ENCODE results near the gene HEXIM2.

Gene HEXIM2

DNA sequence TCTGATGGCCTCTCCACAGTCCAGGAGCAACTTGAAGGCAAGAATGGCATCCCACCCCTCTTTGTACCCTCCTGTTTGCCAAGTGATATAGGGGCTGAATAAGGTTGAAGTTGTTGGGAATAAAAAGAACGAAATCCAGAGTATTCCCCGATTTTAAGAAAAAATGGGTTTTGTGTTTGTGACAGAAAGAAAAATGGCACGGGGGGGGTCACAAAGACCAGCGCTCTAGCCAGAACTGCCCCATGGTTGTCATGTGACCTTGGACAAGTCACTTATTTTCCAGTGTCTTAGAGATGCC lies 15.1 kb upstream of the HEXIM2 start:
- H3K4me3 Mint-ChIP-seq = peak overlapping the region; percentile 96
- peaks cover 26% of the 10 kb centered on the region for H3K4me1 Mint-ChIP-seq (ENCODE audit: low read depth)
- no peaks in the 10 kb centered on the region for H3K27me3 Mint-ChIP-seq (ENCODE audit: low read depth)
- peak overlapping the region; percentile 100 for H3K27ac Mint-ChIP-seq
- H3K36me3 Mint-ChIP-seq (ENCODE audit: low read depth) = peaks cover 22% of the 10 kb centered on the region
- H3K9me3 Mint-ChIP-seq = no peaks in the 10 kb centered on the region

DNA sequence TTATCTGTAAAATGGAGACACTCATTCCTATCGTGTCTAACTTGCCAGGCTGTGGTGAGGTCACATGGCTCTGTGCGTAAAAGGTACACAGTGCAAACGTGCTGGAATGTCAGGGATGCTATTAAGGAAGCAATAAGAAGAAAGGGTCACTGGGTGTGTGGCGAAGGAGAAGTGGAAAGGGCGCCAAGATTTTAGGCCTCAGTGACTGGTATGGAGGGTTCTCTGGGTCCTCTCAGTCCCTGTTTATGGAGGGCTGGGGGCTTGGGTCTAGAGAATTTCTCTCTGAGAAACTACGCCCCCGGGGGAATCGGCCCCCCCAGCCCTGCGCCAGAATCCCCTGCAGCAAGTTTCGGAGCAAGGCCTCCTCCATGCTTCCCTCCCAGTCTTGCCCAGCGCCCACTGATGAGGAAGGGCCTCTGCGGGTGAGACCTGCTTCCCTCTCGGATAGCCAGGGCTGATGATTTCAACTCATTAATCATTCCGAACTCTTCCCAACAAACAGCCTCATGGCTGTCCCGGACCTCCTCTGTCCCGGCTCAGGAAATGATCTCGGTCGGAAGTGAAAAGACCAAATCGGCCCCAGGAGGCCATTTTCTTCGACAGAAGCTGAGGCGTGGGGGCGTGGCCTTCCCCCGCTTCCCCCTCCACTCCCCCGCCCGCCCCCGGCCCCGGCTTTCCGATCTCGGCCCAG lies 14.6 kb upstream of the HEXIM2 start:
- Mint-ChIP-seq H3K27me3 (ENCODE audit: low read depth) (no peaks in the 10 kb centered on the region), H3K9me3 (no peaks in the 10 kb centered on the region), H3K4me3 (peak overlapping the region; percentile 96), H3K4me1 (ENCODE audit: low read depth) (peaks cover 28% of the 10 kb centered on the region), H3K36me3 (ENCODE audit: low read depth) (peaks cover 22% of the 10 kb centered on the region), H3K27ac (peak overlapping the region; percentile 100)

DNA sequence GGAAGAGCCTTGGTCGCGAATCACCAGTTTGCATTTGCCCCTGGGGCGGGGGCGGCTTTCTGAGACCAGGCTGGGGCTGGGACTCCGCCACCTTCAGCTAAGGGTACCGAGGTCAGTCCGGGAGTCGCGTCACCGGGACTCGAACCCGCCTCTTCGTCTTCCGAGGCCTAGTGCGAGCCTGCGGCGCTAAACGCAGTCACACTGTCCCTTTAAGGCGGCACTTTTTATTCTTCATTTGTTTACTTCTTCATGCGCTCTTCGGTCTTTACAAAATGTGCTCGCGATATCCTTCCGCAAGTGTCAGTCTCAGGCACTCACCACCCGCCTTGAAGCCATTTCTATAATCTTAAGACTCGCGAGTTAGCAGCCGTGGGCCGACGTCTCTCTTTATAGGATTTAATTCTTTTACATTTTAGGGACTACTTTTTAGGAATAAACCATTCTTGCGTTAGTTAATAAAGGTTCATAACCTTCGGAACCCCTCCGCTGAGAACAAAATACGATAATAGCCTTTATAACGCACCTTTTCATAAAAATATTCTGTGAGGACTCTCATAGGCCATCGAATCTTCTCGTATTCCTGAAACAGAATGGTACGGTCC lies 14.0 kb upstream of the HEXIM2 start:
- Mint-ChIP-seq H3K4me1 (ENCODE audit: low read depth) (peaks cover 28% of the 10 kb centered on the region), H3K36me3 (ENCODE audit: low read depth) (peaks cover 22% of the 10 kb centered on the region)

DNA sequence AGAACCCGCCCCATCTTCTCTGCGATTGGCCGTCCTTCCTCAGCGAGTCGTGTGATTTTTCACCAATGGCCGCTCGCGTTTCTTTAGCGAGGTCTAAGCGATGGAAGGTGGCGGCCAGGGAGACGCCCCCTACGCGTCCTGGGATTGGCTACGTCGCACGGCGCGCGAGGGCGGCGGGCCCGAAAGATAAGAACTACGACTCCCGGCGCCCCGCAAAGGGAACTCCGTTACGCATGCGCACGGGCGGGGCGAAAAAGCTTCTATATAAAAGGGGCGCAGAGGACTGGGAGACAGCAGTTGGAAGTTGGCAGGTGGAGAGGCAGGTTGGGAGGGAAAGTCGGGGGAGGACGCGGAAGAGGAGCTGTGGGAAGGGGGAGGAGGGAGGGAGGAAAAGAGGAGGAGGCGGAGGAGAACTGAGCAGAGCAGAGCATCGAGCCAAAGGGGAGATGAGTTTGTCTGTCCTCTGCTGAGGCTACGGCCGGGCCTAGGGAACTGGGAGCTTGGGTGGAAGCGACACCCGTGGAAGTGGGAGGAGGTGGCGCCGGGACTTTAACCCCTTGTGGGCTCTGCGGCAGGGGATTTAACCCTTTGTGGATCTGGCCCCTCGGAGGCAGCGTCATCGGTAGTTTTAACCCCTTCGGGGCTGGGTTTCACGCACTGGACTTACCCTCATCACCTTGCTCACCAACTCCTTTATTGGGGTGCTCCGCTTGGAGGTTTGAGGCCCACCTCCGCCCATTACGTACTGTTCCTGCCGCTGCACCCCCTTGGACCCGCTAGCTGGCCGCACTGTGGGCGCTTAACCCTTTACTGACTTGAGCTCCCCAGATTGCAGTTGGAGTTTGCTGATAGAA lies 13.3 kb upstream of the HEXIM2 start, which contains the start of gene HEXIM1:
TSS of gene HEXIM1 (plus strand) at position 293 of the 854 bp plus-strand sequence. CDS start 716 bp downstream, outside the sequence.
- H3K4me1 Mint-ChIP-seq (ENCODE audit: low read depth) = peaks cover 28% of the 10 kb centered on the region

More for the DNA sequence above, 14.0 kb upstream of the HEXIM2 start:
- Mint-ChIP-seq H3K27me3 (ENCODE audit: low read depth) (no peaks in the 10 kb centered on the region), H3K4me3 (peak overlapping the region; percentile 96), H3K27ac (peak overlapping the region; percentile 100), H3K9me3 (no peaks in the 10 kb centered on the region)

DNA sequence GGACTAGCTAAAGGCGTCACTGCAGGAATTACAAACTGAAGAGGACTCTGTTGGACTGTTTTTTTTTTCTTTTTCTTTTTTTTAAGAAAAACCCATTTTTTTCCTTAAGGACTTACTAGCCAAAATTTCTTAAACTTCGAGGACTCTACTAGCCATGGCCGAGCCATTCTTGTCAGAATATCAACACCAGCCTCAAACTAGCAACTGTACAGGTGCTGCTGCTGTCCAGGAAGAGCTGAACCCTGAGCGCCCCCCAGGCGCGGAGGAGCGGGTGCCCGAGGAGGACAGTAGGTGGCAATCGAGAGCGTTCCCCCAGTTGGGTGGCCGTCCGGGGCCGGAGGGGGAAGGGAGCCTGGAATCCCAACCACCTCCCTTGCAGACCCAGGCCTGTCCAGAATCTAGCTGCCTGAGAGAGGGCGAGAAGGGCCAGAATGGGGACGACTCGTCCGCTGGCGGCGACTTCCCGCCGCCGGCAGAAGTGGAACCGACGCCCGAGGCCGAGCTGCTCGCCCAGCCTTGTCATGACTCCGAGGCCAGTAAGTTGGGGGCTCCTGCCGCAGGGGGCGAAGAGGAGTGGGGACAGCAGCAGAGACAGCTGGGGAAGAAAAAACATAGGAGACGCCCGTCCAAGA lies 12.5 kb upstream of the HEXIM2 start:
- Mint-ChIP-seq H3K9me3 (no peaks in the 10 kb centered on the region), H3K4me1 (ENCODE audit: low read depth) (peaks cover 28% of the 10 kb centered on the region), H3K27me3 (ENCODE audit: low read depth) (no peaks in the 10 kb centered on the region), H3K36me3 (ENCODE audit: low read depth) (peaks cover 20% of the 10 kb centered on the region), H3K4me3 (peak overlapping the region; percentile 96), H3K27ac (peak overlapping the region; percentile 100)

More for the DNA sequence above, 13.3 kb upstream of the HEXIM2 start, which contains the start of gene HEXIM1:
- Mint-ChIP-seq H3K36me3 (ENCODE audit: low read depth) (peaks cover 20% of the 10 kb centered on the region), H3K27me3 (ENCODE audit: low read depth) (no peaks in the 10 kb centered on the region), H3K9me3 (no peaks in the 10 kb centered on the region), H3K27ac (peak within 1 kb of the TSS; percentile 100), H3K4me3 (peak within 1 kb of the TSS; percentile 96)

DNA sequence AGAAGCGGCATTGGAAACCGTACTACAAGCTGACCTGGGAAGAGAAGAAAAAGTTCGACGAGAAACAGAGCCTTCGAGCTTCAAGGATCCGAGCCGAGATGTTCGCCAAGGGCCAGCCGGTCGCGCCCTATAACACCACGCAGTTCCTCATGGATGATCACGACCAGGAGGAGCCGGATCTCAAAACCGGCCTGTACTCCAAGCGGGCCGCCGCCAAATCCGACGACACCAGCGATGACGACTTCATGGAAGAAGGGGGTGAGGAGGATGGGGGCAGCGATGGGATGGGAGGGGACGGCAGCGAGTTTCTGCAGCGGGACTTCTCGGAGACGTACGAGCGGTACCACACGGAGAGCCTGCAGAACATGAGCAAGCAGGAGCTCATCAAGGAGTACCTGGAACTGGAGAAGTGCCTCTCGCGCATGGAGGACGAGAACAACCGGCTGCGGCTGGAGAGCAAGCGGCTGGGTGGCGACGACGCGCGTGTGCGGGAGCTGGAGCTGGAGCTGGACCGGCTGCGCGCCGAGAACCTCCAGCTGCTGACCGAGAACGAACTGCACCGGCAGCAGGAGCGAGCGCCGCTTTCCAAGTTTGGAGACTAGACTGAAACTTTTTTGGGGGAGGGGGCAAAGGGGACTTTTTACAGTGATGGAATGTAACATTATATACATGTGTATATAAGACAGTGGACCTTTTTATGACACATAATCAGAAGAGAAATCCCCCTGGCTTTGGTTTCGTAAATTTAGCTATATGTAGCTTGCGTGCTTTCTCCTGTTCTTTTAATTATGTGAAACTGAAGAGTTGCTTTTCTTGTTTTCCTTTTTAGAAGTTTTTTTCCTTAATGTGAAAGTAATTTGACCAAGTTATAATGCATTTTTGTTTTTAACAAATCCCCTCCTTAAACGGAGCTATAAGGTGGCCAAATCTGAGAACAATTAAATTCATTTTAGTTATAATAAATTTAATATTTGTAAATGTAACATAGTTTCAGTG lies 11.7 kb upstream of the HEXIM2 start:
- Mint-ChIP-seq H3K27ac (peak overlapping the region; percentile 100), H3K36me3 (ENCODE audit: low read depth) (peaks cover 20% of the 10 kb centered on the region)

DNA sequence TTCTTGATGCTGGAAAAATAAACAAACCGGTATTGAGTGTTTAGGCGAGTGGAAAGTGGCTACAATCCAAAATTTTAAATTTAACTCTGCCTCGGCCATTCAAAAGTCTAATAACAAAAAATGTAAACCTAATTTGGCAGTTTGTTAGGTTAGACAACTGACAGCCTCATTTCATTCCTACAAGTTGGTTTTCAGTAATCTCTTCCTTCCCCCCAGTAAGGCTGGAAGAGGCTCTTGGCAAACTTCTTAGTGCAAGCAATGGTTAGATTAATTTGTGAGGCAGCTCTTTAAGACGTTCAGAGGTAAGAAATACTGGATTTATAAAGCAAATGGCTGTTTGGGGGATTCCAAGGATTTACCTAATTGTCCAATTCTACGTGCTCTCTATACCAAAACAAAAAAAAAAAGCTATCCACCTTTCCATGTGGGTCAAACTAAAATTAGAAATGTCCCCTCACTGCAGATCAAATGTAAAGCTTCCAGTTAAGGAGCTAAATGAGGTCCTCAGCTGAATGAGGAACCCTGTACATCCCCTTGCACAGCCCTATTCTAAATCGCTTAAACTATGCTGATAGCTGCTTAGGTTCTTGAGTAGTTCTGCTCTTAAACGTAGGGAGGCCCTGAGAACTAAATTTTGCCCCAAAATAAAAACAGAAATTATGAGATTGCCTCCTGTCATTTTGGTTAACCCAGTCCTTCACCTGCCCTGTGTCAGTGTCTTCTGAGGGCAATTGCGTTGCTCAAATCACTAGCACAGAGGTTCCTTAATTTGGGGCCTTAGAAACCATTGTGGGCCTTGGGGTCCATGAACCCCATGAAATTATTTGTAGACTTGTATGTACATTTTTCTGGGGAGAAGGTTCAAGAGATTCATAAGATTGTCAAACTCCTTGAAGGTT lies 10.5 kb upstream of the HEXIM2 start:
- no peaks in the 10 kb centered on the region for H3K27me3 Mint-ChIP-seq (ENCODE audit: low read depth)
- H3K4me3 Mint-ChIP-seq = peak overlapping the region; percentile 68
- H3K27ac Mint-ChIP-seq = peak overlapping the region; percentile 70
- H3K36me3 Mint-ChIP-seq (ENCODE audit: low read depth) = peaks cover 20% of the 10 kb centered on the region
- no peaks in the 10 kb centered on the region for H3K9me3 Mint-ChIP-seq
- peaks cover 20% of the 10 kb centered on the region for H3K4me1 Mint-ChIP-seq (ENCODE audit: low read depth)

More for the DNA sequence above, 11.7 kb upstream of the HEXIM2 start:
- peak overlapping the region; percentile 96 for H3K4me3 Mint-ChIP-seq
- H3K9me3 Mint-ChIP-seq = no peaks in the 10 kb centered on the region
- H3K27me3 Mint-ChIP-seq (ENCODE audit: low read depth) = no peaks in the 10 kb centered on the region
- peaks cover 26% of the 10 kb centered on the region for H3K4me1 Mint-ChIP-seq (ENCODE audit: low read depth)

DNA sequence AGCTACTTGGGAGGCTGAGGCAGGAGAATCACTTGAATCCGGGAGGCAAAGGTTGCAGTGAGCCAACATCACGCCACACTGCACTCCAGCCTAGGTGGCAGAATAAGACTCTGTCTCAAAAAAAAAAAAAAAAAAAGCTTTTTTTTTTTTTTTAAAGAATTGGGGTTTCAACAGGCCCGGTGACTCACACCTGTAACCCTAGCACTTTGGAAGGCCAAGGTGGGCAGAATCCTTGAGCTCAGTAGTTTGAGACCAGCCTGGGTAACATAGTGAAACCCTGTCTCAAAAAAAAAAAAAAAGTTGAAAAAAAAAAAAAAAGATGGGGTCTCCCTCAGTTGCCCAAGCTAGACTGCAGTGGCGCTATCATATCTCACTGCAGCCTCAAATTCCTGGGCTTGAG lies 6.6 kb upstream of the HEXIM2 start:
- H3K9me3 Mint-ChIP-seq = no peaks in the 10 kb centered on the region
- H3K36me3 Mint-ChIP-seq (ENCODE audit: low read depth) = peaks cover 19% of the 10 kb centered on the region
- H3K4me1 Mint-ChIP-seq (ENCODE audit: low read depth) = peaks cover 27% of the 10 kb centered on the region
- no peak overlapping the region for H3K27ac Mint-ChIP-seq
- no peak overlapping the region for H3K4me3 Mint-ChIP-seq
- H3K27me3 Mint-ChIP-seq (ENCODE audit: low read depth) = no peaks in the 10 kb centered on the region

DNA sequence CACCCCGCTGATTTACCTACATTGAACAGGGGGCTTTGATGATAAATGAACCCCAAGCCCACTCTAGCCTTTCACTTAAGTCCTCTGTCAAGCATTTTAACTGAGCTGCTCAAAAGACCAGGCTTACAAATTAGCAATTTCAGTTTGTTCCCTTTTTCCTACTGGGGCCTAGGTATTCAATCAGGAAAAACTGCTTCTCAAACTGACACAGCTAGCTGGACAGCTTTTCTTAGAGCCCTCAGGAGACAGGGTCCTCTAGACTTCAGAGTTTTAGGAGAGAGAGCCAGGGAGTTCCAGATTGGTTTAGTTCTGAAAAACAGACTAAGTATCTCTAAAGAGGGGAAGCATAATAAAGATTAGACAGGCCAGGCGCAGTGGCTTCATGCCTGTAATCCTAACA lies 6.2 kb upstream of the HEXIM2 start:
- H3K27me3 Mint-ChIP-seq (ENCODE audit: low read depth) = no peaks in the 10 kb centered on the region
- peaks cover 21% of the 10 kb centered on the region for H3K36me3 Mint-ChIP-seq (ENCODE audit: low read depth)
- no peak overlapping the region for H3K4me3 Mint-ChIP-seq
- H3K9me3 Mint-ChIP-seq = no peaks in the 10 kb centered on the region
- no peak overlapping the region for H3K27ac Mint-ChIP-seq
- peaks cover 27% of the 10 kb centered on the region for H3K4me1 Mint-ChIP-seq (ENCODE audit: low read depth)

DNA sequence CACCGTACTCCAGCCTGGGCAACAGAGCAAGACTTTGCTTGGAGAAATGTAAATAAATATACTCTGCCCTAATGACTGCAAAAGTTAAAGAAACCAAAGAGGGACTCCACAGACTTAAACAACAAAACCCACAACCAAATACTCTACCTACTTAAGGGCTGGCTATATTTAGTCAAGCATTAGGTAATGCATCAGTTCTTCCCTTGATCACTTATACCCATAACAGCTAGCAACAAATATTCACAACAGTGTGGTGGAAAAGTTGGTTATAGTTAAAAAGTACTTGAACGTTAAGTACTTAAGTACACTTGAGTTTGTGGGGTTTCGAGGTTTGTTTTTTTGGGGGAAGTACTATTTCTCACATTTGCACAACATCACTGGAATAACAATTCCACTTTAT lies 5.4 kb upstream of the HEXIM2 start:
- H3K9me3 Mint-ChIP-seq = no peaks in the 10 kb centered on the region
- no peak overlapping the region for H3K27ac Mint-ChIP-seq
- H3K36me3 Mint-ChIP-seq (ENCODE audit: low read depth) = peaks cover 19% of the 10 kb centered on the region
- no peak overlapping the region for H3K4me3 Mint-ChIP-seq
- peaks cover 21% of the 10 kb centered on the region for H3K4me1 Mint-ChIP-seq (ENCODE audit: low read depth)
- no peaks in the 10 kb centered on the region for H3K27me3 Mint-ChIP-seq (ENCODE audit: low read depth)

DNA sequence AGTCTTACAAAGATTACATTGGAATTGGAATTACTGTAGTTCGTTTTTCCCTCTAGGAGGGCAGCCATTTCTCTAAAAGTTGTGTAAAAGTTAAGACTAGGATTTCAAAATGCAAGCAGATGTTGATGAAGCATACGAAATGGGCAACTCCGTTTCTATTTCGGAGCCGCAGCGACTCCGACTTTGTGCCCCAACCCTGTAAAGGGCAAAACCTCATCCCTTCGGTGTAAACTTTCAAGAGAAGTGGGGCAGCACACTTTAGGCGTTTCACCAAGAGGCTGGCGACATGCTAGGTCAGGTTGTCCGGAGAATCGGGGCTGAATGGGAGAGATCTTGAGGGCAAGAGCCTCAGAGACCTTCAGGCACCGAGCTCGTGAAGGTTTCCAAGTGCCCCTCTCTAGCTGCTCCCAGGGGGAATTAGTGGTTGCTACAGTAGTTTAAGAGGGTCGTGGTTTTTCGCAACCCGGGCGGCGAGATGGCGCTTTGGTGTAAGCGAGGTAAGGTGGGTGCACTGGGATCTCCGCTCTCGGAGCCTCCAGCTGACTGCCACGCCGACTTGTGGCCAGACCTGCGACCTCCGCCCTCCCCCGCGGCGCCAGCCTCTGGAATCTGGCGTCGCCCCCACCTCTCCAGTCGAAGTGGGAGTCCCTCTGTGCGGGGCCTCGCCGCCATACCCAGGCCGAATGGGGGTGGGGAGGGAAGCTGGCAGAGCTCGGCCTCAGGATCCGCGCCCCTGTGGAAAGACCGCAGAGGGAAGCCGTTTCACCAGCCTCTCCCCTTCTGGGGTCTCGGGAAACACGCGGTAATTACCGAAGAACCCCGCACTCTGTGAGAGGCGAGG lies 1.0 kb upstream of the HEXIM2 start:
- Mint-ChIP-seq H3K4me1 (ENCODE audit: low read depth) (peaks cover 26% of the 10 kb centered on the region), H3K27ac (peak overlapping the region; percentile 99), H3K9me3 (no peaks in the 10 kb centered on the region), H3K36me3 (ENCODE audit: low read depth) (peaks cover 24% of the 10 kb centered on the region), H3K4me3 (peak overlapping the region; percentile 99), H3K27me3 (ENCODE audit: low read depth) (no peaks in the 10 kb centered on the region)

DNA sequence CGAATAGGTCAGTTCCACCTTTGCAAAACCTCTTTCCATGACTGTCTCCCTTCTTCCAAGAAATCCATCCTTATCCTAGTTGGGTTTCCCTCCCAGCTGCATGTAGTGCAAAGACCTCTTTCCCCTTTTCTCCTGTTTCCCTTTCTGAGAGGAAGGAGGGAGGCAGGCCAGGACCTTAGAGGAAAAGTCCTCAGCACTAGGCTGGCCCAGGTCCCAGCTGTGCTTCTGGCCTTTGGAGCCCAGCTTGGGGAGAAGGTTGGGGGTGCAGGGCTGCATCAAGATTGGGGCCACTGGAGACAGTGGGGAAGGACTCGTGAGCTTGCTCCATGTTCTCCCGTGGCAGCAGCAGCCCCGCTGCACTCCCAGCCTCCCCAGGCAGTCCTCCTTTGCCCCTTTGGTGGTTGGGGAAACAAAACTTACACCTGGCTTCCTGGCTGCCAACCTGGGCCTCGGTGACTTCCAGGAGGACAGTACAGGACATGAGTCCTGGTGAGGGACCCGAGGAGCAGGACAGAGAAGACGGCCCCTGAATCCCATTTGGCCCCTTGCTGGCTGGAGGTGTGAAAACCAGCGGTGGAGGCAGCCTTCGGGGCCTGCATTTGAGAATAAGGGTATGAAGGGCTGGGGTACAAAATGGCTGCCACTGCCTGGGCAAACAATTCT lies 481 bp downstream of the HEXIM2 start:
- Mint-ChIP-seq H3K27me3 (ENCODE audit: low read depth) (no peaks in the 10 kb centered on the region), H3K27ac (peak overlapping the region; percentile 99), H3K4me3 (peak overlapping the region; percentile 99), H3K9me3 (no peaks in the 10 kb centered on the region), H3K4me1 (ENCODE audit: low read depth) (peaks cover 22% of the 10 kb centered on the region), H3K36me3 (ENCODE audit: low read depth) (peaks cover 24% of the 10 kb centered on the region)
